ENCODE measurements around the gene PEX5L.

Gene PEX5L

DNA sequence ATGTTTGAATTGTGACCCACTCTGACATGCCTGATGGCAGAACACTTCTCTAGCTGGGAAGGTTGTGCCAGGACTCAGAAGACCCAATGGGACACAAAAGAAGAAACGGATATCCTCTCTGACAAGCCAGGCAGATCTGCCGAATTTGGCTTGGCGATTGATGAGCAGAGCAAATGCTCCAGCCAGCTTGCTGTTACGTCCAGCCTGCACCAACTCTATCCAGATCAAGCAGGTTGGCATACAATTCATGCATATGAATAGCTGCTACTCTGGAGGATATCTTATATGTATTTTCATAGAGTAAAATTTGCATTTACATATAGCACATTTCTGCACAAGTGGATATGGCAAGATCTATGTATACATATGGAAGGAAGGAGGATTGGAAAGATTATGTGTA lies 102.8 kb downstream of the PEX5L start:
- Histone ChIP-seq H3K4ac (ENCODE audit: low read depth, low read length) (no peak overlapping the region), H2BK5ac (ENCODE audit: low read depth, low read length, poor library complexity) (no peak overlapping the region), H3K79me1 (ENCODE audit: low read length) (no peaks in the 10 kb centered on the region), H3K4me2 (ENCODE audit: low read length) (no peak overlapping the region), H3K36me3 (ENCODE audit: control insufficient read depth in 1 of 2, insufficient read depth in 2 of 2, low read length in 2 of 2) (no peaks in the 10 kb centered on the region), H4K12ac (ENCODE audit: low read depth, low read length) (no peak overlapping the region), H3K9me3 (ENCODE audit: insufficient read depth, low read depth, low read length) (no peaks in the 10 kb centered on the region), H3K14ac (ENCODE audit: low read length) (no peak overlapping the region), H3K9ac (ENCODE audit: low read length) (no peak overlapping the region), H3K23ac (ENCODE audit: low read length) (no peak overlapping the region), H3K18ac (ENCODE audit: low read length) (no peak overlapping the region), H4K91ac (ENCODE audit: low read depth, low read length) (no peak overlapping the region), H2AK5ac (ENCODE audit: low read length) (no peak overlapping the region), H3K27ac (ENCODE audit: low read depth, low read length) (no peak overlapping the region), H3K4me3 (ENCODE audit: low read depth, low read length) (no peak overlapping the region), H2BK120ac (ENCODE audit: insufficient read depth, low read length, poor library complexity) (no peak overlapping the region), H4K8ac (ENCODE audit: low read depth, low read length) (no peak overlapping the region), H3K4me1 (ENCODE audit: control insufficient read depth in 1 of 2, insufficient read depth in 2 of 2, low read length in 2 of 2) (no peaks in the 10 kb centered on the region), H3K79me2 (ENCODE audit: control insufficient read depth, insufficient read depth, low read length, poor library complexity) (no peaks in the 10 kb centered on the region), H3K27me3 (ENCODE audit: insufficient read depth, low read length) (no peaks in the 10 kb centered on the region), H2AFZ (ENCODE audit: insufficient read depth, low read length, poor library complexity) (no peak overlapping the region), H2BK12ac (ENCODE audit: low read length) (no peak overlapping the region)
- no peak for DNase-seq
- WGBS (ENCODE audit: extremely low coverage, insufficient coverage, insufficient read length): no CpG with 5 or more reads among the region's 4 CpGs

DNA sequence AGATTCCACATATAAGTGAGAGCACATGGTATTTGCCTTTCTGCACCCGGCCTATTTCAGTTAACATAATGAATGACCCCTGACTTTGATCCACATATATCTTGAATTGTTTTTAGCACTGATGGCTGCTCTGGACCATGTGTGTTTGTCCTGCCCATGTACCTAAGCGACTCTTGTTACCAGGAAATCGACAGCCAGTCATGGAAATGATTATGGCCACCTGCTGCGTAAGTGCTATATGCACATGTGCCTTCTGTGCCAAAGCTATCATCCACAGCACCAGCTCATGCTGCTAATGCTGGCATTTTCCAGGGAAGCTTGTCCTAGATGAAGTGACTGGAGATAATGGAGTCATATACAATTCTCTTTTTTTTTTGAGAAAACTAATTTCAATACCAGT lies 103.7 kb downstream of the PEX5L start:
- no peak overlapping the region for H3K4me2 ChIP-seq (ENCODE audit: low read length)
- H3K36me3 ChIP-seq (ENCODE audit: control insufficient read depth in 1 of 2, insufficient read depth in 2 of 2, low read length in 2 of 2): no peaks in the 10 kb centered on the region
- no peak overlapping the region for H3K9ac ChIP-seq (ENCODE audit: low read length)
- H2AFZ ChIP-seq (ENCODE audit: insufficient read depth, low read length, poor library complexity): no peak overlapping the region
- no peak overlapping the region for H4K8ac ChIP-seq (ENCODE audit: low read depth, low read length)
- no peak overlapping the region for H2BK12ac ChIP-seq (ENCODE audit: low read length)
- H3K79me1 ChIP-seq (ENCODE audit: low read length): no peaks in the 10 kb centered on the region
- no peak overlapping the region for H3K14ac ChIP-seq (ENCODE audit: low read length)
- H3K18ac ChIP-seq (ENCODE audit: low read length): no peak overlapping the region
- no peak overlapping the region for H2BK5ac ChIP-seq (ENCODE audit: low read depth, low read length, poor library complexity)
- H2AK5ac ChIP-seq (ENCODE audit: low read length): no peak overlapping the region
- no peak for DNase-seq
- no peak overlapping the region for H3K4ac ChIP-seq (ENCODE audit: low read depth, low read length)
- H4K12ac ChIP-seq (ENCODE audit: low read depth, low read length): no peak overlapping the region
- H3K4me1 ChIP-seq (ENCODE audit: control insufficient read depth in 1 of 2, insufficient read depth in 2 of 2, low read length in 2 of 2): no peaks in the 10 kb centered on the region
- no peaks in the 10 kb centered on the region for H3K79me2 ChIP-seq (ENCODE audit: control insufficient read depth, insufficient read depth, low read length, poor library complexity)
- no peak overlapping the region for H3K4me3 ChIP-seq (ENCODE audit: low read depth, low read length)
- H3K9me3 ChIP-seq (ENCODE audit: insufficient read depth, low read depth, low read length): no peaks in the 10 kb centered on the region
- no CpG with 5 or more reads among the region's 4 CpGs for WGBS (ENCODE audit: extremely low coverage, insufficient coverage, insufficient read length)
- no peak overlapping the region for H3K23ac ChIP-seq (ENCODE audit: low read length)
- no peak overlapping the region for H3K27ac ChIP-seq (ENCODE audit: low read depth, low read length)
- H3K27me3 ChIP-seq (ENCODE audit: insufficient read depth, low read length): no peaks in the 10 kb centered on the region
- H2BK120ac ChIP-seq (ENCODE audit: insufficient read depth, low read length, poor library complexity): no peak overlapping the region
- H4K91ac ChIP-seq (ENCODE audit: low read depth, low read length): no peak overlapping the region

- H2BK12ac ChIP-seq (ENCODE audit: low read length): no peak overlapping the region
- H4K91ac ChIP-seq (ENCODE audit: low read depth, low read length): no peak overlapping the region
- H3K27me3 ChIP-seq (ENCODE audit: insufficient read depth, low read length): no peaks in the 10 kb centered on the region
- no peaks in the 10 kb centered on the region for H3K9me3 ChIP-seq (ENCODE audit: insufficient read depth, low read depth, low read length)
- H3K14ac ChIP-seq (ENCODE audit: low read length): no peak overlapping the region
- no peak for DNase-seq
- H3K4ac ChIP-seq (ENCODE audit: low read depth, low read length): no peak overlapping the region
- no peak overlapping the region for H2AK5ac ChIP-seq (ENCODE audit: low read length)
- H3K4me3 ChIP-seq (ENCODE audit: low read depth, low read length): no peak overlapping the region
- H3K23ac ChIP-seq (ENCODE audit: low read length): no peak overlapping the region
- H2AFZ ChIP-seq (ENCODE audit: insufficient read depth, low read length, poor library complexity): no peak overlapping the region
- no peak overlapping the region for H3K18ac ChIP-seq (ENCODE audit: low read length)
- H3K4me2 ChIP-seq (ENCODE audit: low read length): no peak overlapping the region
- H3K79me1 ChIP-seq (ENCODE audit: low read length): no peaks in the 10 kb centered on the region
- no peak overlapping the region for H3K9ac ChIP-seq (ENCODE audit: low read length)
- no peak overlapping the region for H4K12ac ChIP-seq (ENCODE audit: low read depth, low read length)
- H2BK5ac ChIP-seq (ENCODE audit: low read depth, low read length, poor library complexity): no peak overlapping the region
- H3K36me3 ChIP-seq (ENCODE audit: control insufficient read depth in 1 of 2, insufficient read depth in 2 of 2, low read length in 2 of 2): no peaks in the 10 kb centered on the region
- no CpG with 5 or more reads among the region's 1 CpG for WGBS (ENCODE audit: extremely low coverage, insufficient coverage, insufficient read length)
- no peaks in the 10 kb centered on the region for H3K79me2 ChIP-seq (ENCODE audit: control insufficient read depth, insufficient read depth, low read length, poor library complexity)
- no peak overlapping the region for H2BK120ac ChIP-seq (ENCODE audit: insufficient read depth, low read length, poor library complexity)
- H4K8ac ChIP-seq (ENCODE audit: low read depth, low read length): no peak overlapping the region
- H3K27ac ChIP-seq (ENCODE audit: low read depth, low read length): no peak overlapping the region
- H3K4me1 ChIP-seq (ENCODE audit: control insufficient read depth in 1 of 2, insufficient read depth in 2 of 2, low read length in 2 of 2): no peaks in the 10 kb centered on the region
Measured at GRCh38 chr3:179932674-179933073, 104.1 kb downstream of the PEX5L start.

DNA sequence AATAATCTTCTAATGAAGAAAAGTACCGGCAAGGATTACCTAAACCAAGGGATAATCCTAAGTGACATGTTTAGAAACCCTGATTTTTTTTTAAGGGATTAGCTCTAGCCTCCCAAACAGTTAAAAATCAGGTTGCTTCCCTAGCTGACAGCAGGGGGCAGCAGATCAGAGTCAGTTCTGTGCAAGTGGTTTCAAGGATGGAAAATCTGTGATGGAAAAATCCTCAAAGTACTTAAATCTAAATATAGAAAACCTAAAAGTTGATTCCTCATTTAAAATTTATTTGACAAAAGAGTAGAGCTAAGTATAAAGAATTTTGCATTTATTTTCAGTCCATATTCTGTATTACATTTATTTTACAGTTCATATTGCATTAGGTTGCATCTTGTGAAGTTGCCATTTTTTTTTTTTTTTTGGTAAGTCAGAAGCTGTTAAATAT lies 107.6 kb downstream of the PEX5L start:
- no CpG with 5 or more reads among the region's 1 CpG for WGBS (ENCODE audit: extremely low coverage, insufficient coverage, insufficient read length)

More for the DNA sequence above, 107.6 kb downstream of the PEX5L start:
- no peaks in the 10 kb centered on the region for H3K79me1 ChIP-seq (ENCODE audit: low read length)
- H2BK12ac ChIP-seq (ENCODE audit: low read length): no peak overlapping the region
- no peaks in the 10 kb centered on the region for H3K79me2 ChIP-seq (ENCODE audit: control insufficient read depth, insufficient read depth, low read length, poor library complexity)
- no peak overlapping the region for H2AK5ac ChIP-seq (ENCODE audit: low read length)
- no peak overlapping the region for H3K9ac ChIP-seq (ENCODE audit: low read length)
- no peak overlapping the region for H3K23ac ChIP-seq (ENCODE audit: low read length)
- no peak overlapping the region for H3K14ac ChIP-seq (ENCODE audit: low read length)
- H2BK120ac ChIP-seq (ENCODE audit: insufficient read depth, low read length, poor library complexity): no peak overlapping the region
- DNase-seq: peak; percentile 24 to 70
- no peak overlapping the region for H4K8ac ChIP-seq (ENCODE audit: low read depth, low read length)
- H3K4me1 ChIP-seq (ENCODE audit: control insufficient read depth in 1 of 2, insufficient read depth in 2 of 2, low read length in 2 of 2): no peaks in the 10 kb centered on the region
- H3K27me3 ChIP-seq (ENCODE audit: insufficient read depth, low read length): no peaks in the 10 kb centered on the region
- no peak overlapping the region for H3K4ac ChIP-seq (ENCODE audit: low read depth, low read length)
- no peak overlapping the region for H3K4me2 ChIP-seq (ENCODE audit: low read length)
- H4K12ac ChIP-seq (ENCODE audit: low read depth, low read length): no peak overlapping the region
- H3K36me3 ChIP-seq (ENCODE audit: control insufficient read depth in 1 of 2, insufficient read depth in 2 of 2, low read length in 2 of 2): no peaks in the 10 kb centered on the region
- no peak overlapping the region for H3K18ac ChIP-seq (ENCODE audit: low read length)
- no peak overlapping the region for H2BK5ac ChIP-seq (ENCODE audit: low read depth, low read length, poor library complexity)
- H3K9me3 ChIP-seq (ENCODE audit: insufficient read depth, low read depth, low read length): no peaks in the 10 kb centered on the region
- no peak overlapping the region for H3K27ac ChIP-seq (ENCODE audit: low read depth, low read length)
- H4K91ac ChIP-seq (ENCODE audit: low read depth, low read length): no peak overlapping the region
- H3K4me3 ChIP-seq (ENCODE audit: low read depth, low read length): no peak overlapping the region
- no peak overlapping the region for H2AFZ ChIP-seq (ENCODE audit: insufficient read depth, low read length, poor library complexity)

Measured in trophoblast cell (in vitro differentiated cells and primary cell).